Body of pancreas (tissue), 4 donors: ENCODE measurements around the gene NAXE. TPM values are rescaled to one million over a fixed set of nuclear protein-coding genes. Genes with fewer than 3 reads are reported as not detected.

Experiments used
- ATAC-seq: fragments of 150-250 bp; one replicate; pipeline ENCODE4 v1.9.1; 2016
- DNase-seq, 4 donors: peaks; one replicate each; pipeline ENCODE4 v3.0.0-alpha.2; 2019
- H3K27ac ChIP-seq, 4 donors: fragments of 200-600 bp; sonication (generic); 1 replicate in 3 of 4; 2 replicates in 1 of 4; pipeline versions ENCODE4 v1.5.1 to v1.6.1; 2016 to 2019; ENCODE audit warnings: mild to moderate bottlenecking in 1 of 4, mixed read lengths in 1 of 4, moderate library complexity in 1 of 4
- H3K27me3 ChIP-seq, 2 donors: fragments of 200-600 bp; sonication (generic); one replicate each; pipeline ENCODE4 v1.6.0; 2016; ENCODE audit warnings: mild to moderate bottlenecking in 1 of 2
- H3K36me3 ChIP-seq, 2 donors: fragments of 200-600 bp; sonication (generic); replicated peaks in 1 of 2; 2 replicates each; pipeline ENCODE4 v1.5.1; 2016; ENCODE audit warnings: low read depth in 2 of 2; ENCODE audit not compliant: insufficient read depth in 1 of 2
- H3K4me1 ChIP-seq: fragments of 200-600 bp; sonication (generic); one replicate; pipeline ENCODE4 v1.6.0; 2016
- H3K4me3 ChIP-seq, 2 donors: fragments of 200-600 bp; sonication (generic); 1 replicate in 1 of 2; 2 replicates in 1 of 2; pipeline ENCODE4 v1.5.1; 2016 to 2019
- H3K9me3 ChIP-seq, 3 donors: fragments of 200-600 bp; sonication (generic); 1 replicate in 2 of 3; 2 replicates in 1 of 3; pipeline ENCODE4 v1.5.1; 2016
- CTCF ChIP-seq, 7 experiments: fragments of 450-650 bp in 4 of 7; fragments of 200-600 bp in 3 of 7; sonication (generic) in 3 of 7; IDR thresholded peaks; one replicate each; pipeline ENCODE4 v1.5.1; 2016 to 2019; ENCODE audit warnings: antibody characterized with exemption in 7 of 7
- POLR2A ChIP-seq, 3 donors: fragments of 450-650 bp; IDR thresholded peaks; one replicate each; pipeline ENCODE4 v1.6.1; 2016; ENCODE audit warnings: antibody characterized with exemption in 3 of 3, mild to moderate bottlenecking in 2 of 3
- WGBS, 2 donors: methylation state at CpG; one replicate each; pipeline ENCODE4 v1.1.5; 2017; 5-methylcytosine and 5-hydroxymethylcytosine counted together
- intact Hi-C: fragments of 100-400 bp; cut with DNase I; formaldehyde crosslinking; loops from one replicate; pipeline ENCODE4 v1.15.1; 2023
- total RNA-seq, 2 donors: library from RNA; depleted of rRNA; stranded (reverse); fragments of >200 nt; gene quantifications; one replicate each; pipeline ENCODE4 v1.1.0, GENCODE V29; 2016

The NAXE gene
- 10 to 100 TPM; 46.1 to 62.8 TPM for total RNA-seq

- H3K27ac ChIP-seq = peak within 1 kb of the TSS; percentile 76 to 86 (median 80)
- H3K36me3 ChIP-seq = peaks cover 0 to 2% of the 10 kb centered on the region in 2 donors
- H3K9me3 ChIP-seq = no peaks in the 10 kb centered on the region
- ATAC-seq = peak; percentile 96
- DNase-seq = peak; percentile 71 to 79 (median 74)
- peaks cover 16% of the 10 kb centered on the region for H3K4me1 ChIP-seq
- intact Hi-C loops = no loop called here
- H3K27me3 ChIP-seq = no peaks in the 10 kb centered on the region
- WGBS, 2 donors = 0% methylated on average over 1 to 46 of the region's 60 CpGs
- peak; percentile 50 to 85 (median 80) for TF ChIP-seq POLR2A (IDR thresholded peaks at IDR 0.05)
- no peak for TF ChIP-seq CTCF (IDR thresholded peaks at IDR 0.05)
- H3K4me3 ChIP-seq = peak within 1 kb of the TSS; percentile 34 to 82
These were observed at the start of gene NAXE for GRCh38 chr1:156591432-156592157. Gene NAXE (plus strand): TSS chr1:156591776. CDS start chr1:156591805, 29 bp downstream.

- ATAC-seq (no peak), DNase-seq (no peak)
- Histone ChIP-seq H3K9me3 (no peaks in the 10 kb centered on the region), H3K27ac (no peak overlapping the region), H3K4me1 (peaks cover 5% of the 10 kb centered on the region), H3K27me3 (no peaks in the 10 kb centered on the region), H3K4me3 (no peak overlapping the region), H3K36me3 (no peaks in the 10 kb centered on the region)
- TF ChIP-seq POLR2A (IDR thresholded peaks at IDR 0.05) (no peak), CTCF (IDR thresholded peaks at IDR 0.05) (no peak)
- intact Hi-C loops = no loop called here
- WGBS, 2 donors = 64 to 76% methylated on average over 1 of the region's 1 CpG
These were observed 48.5 kb upstream of the NAXE start for GRCh38 chr1:156543066-156543465.

GRCh38 chr1:156544592-156545102 lies 46.9 kb upstream of the NAXE start:
- Histone ChIP-seq H3K27ac (no peak overlapping the region), H3K27me3 (no peaks in the 10 kb centered on the region), H3K9me3 (no peaks in the 10 kb centered on the region), H3K4me1 (peaks cover 8% of the 10 kb centered on the region), H3K4me3 (no peak overlapping the region), H3K36me3 (no peaks in the 10 kb centered on the region)
- DNase-seq = no peak
- no peak for ATAC-seq
- 100% methylated on average over 3 of the region's 3 CpGs for WGBS, 2 donors
- no peak for TF ChIP-seq POLR2A (IDR thresholded peaks at IDR 0.05)
- no peak for TF ChIP-seq CTCF (IDR thresholded peaks at IDR 0.05)
- intact Hi-C loops = no loop called here

- ATAC-seq = no peak
These were observed 45.3 kb upstream of the NAXE start for GRCh38 chr1:156546267-156546666.

More at GRCh38 chr1:156546267-156546666, 45.3 kb upstream of the NAXE start:
- no peaks in the 10 kb centered on the region for H3K27me3 ChIP-seq
- intact Hi-C loops = no loop called here
- H3K4me3 ChIP-seq = no peak overlapping the region
- WGBS, 2 donors = 95 to 98% methylated on average over 3 of the region's 3 CpGs
- TF ChIP-seq CTCF (IDR thresholded peaks at IDR 0.05) (no peak), POLR2A (IDR thresholded peaks at IDR 0.05) (no peak)
- H3K27ac ChIP-seq = no peak overlapping the region
- no peaks in the 10 kb centered on the region for H3K36me3 ChIP-seq
- H3K4me1 ChIP-seq = peaks cover 11% of the 10 kb centered on the region
- DNase-seq = no peak
- no peaks in the 10 kb centered on the region for H3K9me3 ChIP-seq
